Measurements from ENCODE around the gene CNTF. TPM values are rescaled to one million over a fixed set of nuclear protein-coding genes. Genes with fewer than 3 reads are reported as not detected.

CNTF gene
- total and polyA plus RNA-seq, 12 donors = 0.15 to 1.6 (median 1.1) TPM

- intact Hi-C loops (cut with DNase I) = no loop called here
- 79 to 87% methylated on average over 2 of the region's 2 CpGs for WGBS, 2 donors
- H3K4me1 ChIP-seq = peaks cover 0 to 41% (median 25%) of the 10 kb centered on the region in 9 donors
- no peak overlapping the region for H3K27ac ChIP-seq
- no peaks in the 10 kb centered on the region for H3K27me3 ChIP-seq
- ATAC-seq (no peak), DNase-seq (no peak)
- H3K9me3 ChIP-seq = no peaks in the 10 kb centered on the region
- H3K4me3 ChIP-seq = no peak overlapping the region
- H3K36me3 ChIP-seq = peaks cover 0 to 20% (median 0%) of the 10 kb centered on the region in 9 donors
- TF ChIP-seq CTCF (IDR thresholded peaks at IDR 0.05) = no peak
Observed at GRCh38 chr11:58600510-58600909, 22.0 kb upstream of the CNTF start.

- intact Hi-C loops (cut with DNase I) = no loop called here
- Histone ChIP-seq H3K4me3 (no peak overlapping the region), H3K4me1 (peaks cover 0 to 28% (median 11%) of the 10 kb centered on the region in 9 donors), H3K27me3 (no peaks in the 10 kb centered on the region), H3K36me3 (peaks cover 0 to 36% (median 22%) of the 10 kb centered on the region in 9 donors), H3K9me3 (no peaks in the 10 kb centered on the region), H3K27ac (no peak overlapping the region)
- ATAC-seq (no peak), DNase-seq (no peak)
- no peak for TF ChIP-seq CTCF (IDR thresholded peaks at IDR 0.05)
- WGBS, 2 donors = 78 to 79% methylated on average over 4 of the region's 4 CpGs
Observed at GRCh38 chr11:58606930-58607714, 15.3 kb upstream of the CNTF start.

- intact Hi-C loops (cut with DNase I) = no loop called here
- Histone ChIP-seq H3K36me3 (peaks cover 0 to 40% (median 34%) of the 10 kb centered on the region in 9 donors), H3K4me1 (peaks cover 0 to 28% (median 11%) of the 10 kb centered on the region in 9 donors), H3K27ac (no peak overlapping the region), H3K4me3 (no peak overlapping the region), H3K9me3 (no peaks in the 10 kb centered on the region), H3K27me3 (no peaks in the 10 kb centered on the region)
- 85 to 96% methylated on average over 5 of the region's 5 CpGs for WGBS, 2 donors
- no peak for ATAC-seq
- no peak for DNase-seq
- TF ChIP-seq CTCF (IDR thresholded peaks at IDR 0.05) = no peak
Observed at GRCh38 chr11:58608331-58608730, 14.1 kb upstream of the CNTF start.

GRCh38 chr11:58609723-58610122 lies 12.7 kb upstream of the CNTF start:
- H3K27me3 ChIP-seq = no peaks in the 10 kb centered on the region
- no peak overlapping the region for H3K27ac ChIP-seq
- DNase-seq (no peak), ATAC-seq (no peak)
- peaks cover 0 to 53% (median 48%) of the 10 kb centered on the region in 9 donors for H3K36me3 ChIP-seq
- no peak for TF ChIP-seq CTCF (IDR thresholded peaks at IDR 0.05)
- no peaks in the 10 kb centered on the region for H3K9me3 ChIP-seq
- H3K4me3 ChIP-seq = no peak overlapping the region
- H3K4me1 ChIP-seq = peaks cover 0 to 28% (median 11%) of the 10 kb centered on the region in 9 donors
- intact Hi-C loops (cut with DNase I) = no loop called here
- WGBS, 2 donors = 81 to 89% methylated on average over 8 of the region's 8 CpGs

Data from heart right ventricle (tissue), 16 donors.